Right lobe of liver (tissue), 4 donors: ENCODE data around the gene ZNF774.

ENCODE experiments used
- CTCF ChIP-seq, 4 donors: fragments of 200-600 bp in 3 of 4; fragments of 450-650 bp in 1 of 4; IDR thresholded peaks; one replicate each; pipeline versions ENCODE4 v1.5.1 to v1.8.0; 2016 to 2022; ENCODE audit warnings: antibody characterized with exemption in 4 of 4, mild to moderate bottlenecking in 2 of 4
- POLR2A ChIP-seq: fragments of 450-650 bp; IDR thresholded peaks from one replicate; pipeline ENCODE4 v1.6.1; 2017; ENCODE audit warnings: antibody characterized with exemption, mild to moderate bottlenecking
- donor health status: DM: no; HTN: no; CAD: no.
- donor health status: DM: no; HTN: no; CAD: no.
- donor health status: DM: no; HTN: yes; CAD: no.

- TF ChIP-seq CTCF (IDR thresholded peaks at IDR 0.05), result no peak
- TF ChIP-seq POLR2A, result no peak
Measured at GRCh38 chr15:90364251-90364650, 12.2 kb downstream of the ZNF774 start.
